Measurements from ENCODE around the gene FOXR1.
A peak's percentile ranks its signal among the peaks of the same experiment; 100 is the strongest.
"Not testable (repeated sequence)": the region's sequence is repeated elsewhere in the genome, so short reads cannot be mapped to it uniquely, and the experiment has no call there.

The FOXR1 gene

GRCh38 chr11:118988280-118988679 is 16.7 kb downstream of the FOXR1 start:
- no peak overlapping the region for H2AFZ ChIP-seq (ENCODE audit: low read depth, low read length)
- H3K27me3 ChIP-seq (ENCODE audit: insufficient read depth, low read length, poor library complexity): no peaks in the 10 kb centered on the region
- no peak overlapping the region for H3K4me2 ChIP-seq (ENCODE audit: insufficient read depth, low read length)
- no peak overlapping the region for H3K27ac ChIP-seq (ENCODE audit: low read length)
- H3K4me1 ChIP-seq (ENCODE audit: insufficient read depth, low read length): no peaks in the 10 kb centered on the region
- no peak for TF ChIP-seq EZH2 (IDR thresholded peaks at IDR 0.05; ENCODE audit: borderline replicate concordance, low read depth, low read length, severe bottlenecking)
- no peak for TF ChIP-seq CTCF (IDR thresholded peaks at IDR 0.05; ENCODE audit: borderline replicate concordance, extremely low read depth, low read length, poor library complexity, severe bottlenecking)
- H3K9ac ChIP-seq (ENCODE audit: low read depth, low read length): no peak overlapping the region
- H3K9me3 ChIP-seq (ENCODE audit: insufficient read depth, low read length, severe bottlenecking): no peaks in the 10 kb centered on the region
- H3K79me2 ChIP-seq (ENCODE audit: insufficient read depth, low read length): no peaks in the 10 kb centered on the region
- no peaks in the 10 kb centered on the region for H3K36me3 ChIP-seq (ENCODE audit: insufficient read depth, low read length)
- H3K4me3 ChIP-seq (ENCODE audit: low read depth in 1 of 2, low read length in 2 of 2): no peak overlapping the region
- ATAC-seq (ENCODE audit: insufficient read depth, low read depth): no peak
- no peaks in the 10 kb centered on the region for H4K20me1 ChIP-seq (ENCODE audit: insufficient read depth, low read length)
- no peak for DNase-seq

GRCh38 chr11:118991486-118992038 is 20.0 kb downstream of the FOXR1 start:
- H3K27me3 ChIP-seq (ENCODE audit: insufficient read depth, low read length, poor library complexity); H3K4me2 ChIP-seq (ENCODE audit: insufficient read depth, low read length); H3K9me3 ChIP-seq (ENCODE audit: insufficient read depth, low read length, severe bottlenecking); DNase-seq; H4K20me1 ChIP-seq (ENCODE audit: insufficient read depth, low read length); H3K9ac ChIP-seq (ENCODE audit: low read depth, low read length); H3K79me2 ChIP-seq (ENCODE audit: insufficient read depth, low read length); H3K27ac ChIP-seq (ENCODE audit: low read length); H2AFZ ChIP-seq (ENCODE audit: low read depth, low read length); H3K36me3 ChIP-seq (ENCODE audit: insufficient read depth, low read length); H3K4me1 ChIP-seq (ENCODE audit: insufficient read depth, low read length); ATAC-seq (ENCODE audit: insufficient read depth, low read depth); H3K4me3 ChIP-seq (ENCODE audit: low read depth in 1 of 2, low read length in 2 of 2): not testable (repeated sequence)

- Histone ChIP-seq H2AFZ (ENCODE audit: low read depth, low read length) (peak overlapping the region; percentile 99), H3K27me3 (ENCODE audit: insufficient read depth, low read length, poor library complexity) (no peaks in the 10 kb centered on the region), H3K9me3 (ENCODE audit: insufficient read depth, low read length, severe bottlenecking) (no peaks in the 10 kb centered on the region), H4K20me1 (ENCODE audit: insufficient read depth, low read length) (no peaks in the 10 kb centered on the region), H3K27ac (ENCODE audit: low read length) (peak overlapping the region; percentile 92), H3K4me2 (ENCODE audit: insufficient read depth, low read length) (peak overlapping the region; percentile 79), H3K4me3 (ENCODE audit: low read depth in 1 of 2, low read length in 2 of 2) (peak overlapping the region; percentile 53 to 86), H3K36me3 (ENCODE audit: insufficient read depth, low read length) (peaks cover 33% of the 10 kb centered on the region), H3K79me2 (ENCODE audit: insufficient read depth, low read length) (peaks cover 52% of the 10 kb centered on the region), H3K4me1 (ENCODE audit: insufficient read depth, low read length) (peaks cover 43% of the 10 kb centered on the region), H3K9ac (ENCODE audit: low read depth, low read length) (peak overlapping the region; percentile 72)
- DNase-seq (peak; percentile 53), ATAC-seq (ENCODE audit: insufficient read depth, low read depth) (peak; percentile 39)
- TF ChIP-seq EZH2 (IDR thresholded peaks at IDR 0.05; ENCODE audit: borderline replicate concordance, low read depth, low read length, severe bottlenecking) (no peak), CTCF (IDR thresholded peaks at IDR 0.05; ENCODE audit: borderline replicate concordance, extremely low read depth, low read length, poor library complexity, severe bottlenecking) (peak; percentile 62)
Observed at GRCh38 chr11:118996926-118997626, 25.5 kb downstream of the FOXR1 start.

- peak within 1 kb of the TSS; percentile 99 for H2AFZ ChIP-seq (ENCODE audit: low read depth, low read length)
- peaks cover 54% of the 10 kb centered on the region for H3K79me2 ChIP-seq (ENCODE audit: insufficient read depth, low read length)
- H3K9me3 ChIP-seq (ENCODE audit: insufficient read depth, low read length, severe bottlenecking): no peaks in the 10 kb centered on the region
- ATAC-seq (ENCODE audit: insufficient read depth, low read depth) (peak; percentile 95), DNase-seq (peak; percentile 96)
- peak within 1 kb of the TSS; percentile 79 for H3K4me2 ChIP-seq (ENCODE audit: insufficient read depth, low read length)
- H3K9ac ChIP-seq (ENCODE audit: low read depth, low read length): peak within 1 kb of the TSS; percentile 72
- TF ChIP-seq EZH2 (IDR thresholded peaks at IDR 0.05; ENCODE audit: borderline replicate concordance, low read depth, low read length, severe bottlenecking) (no peak), CTCF (IDR thresholded peaks at IDR 0.05; ENCODE audit: borderline replicate concordance, extremely low read depth, low read length, poor library complexity, severe bottlenecking) (no peak)
- H3K36me3 ChIP-seq (ENCODE audit: insufficient read depth, low read length): peaks cover 39% of the 10 kb centered on the region
- H3K27ac ChIP-seq (ENCODE audit: low read length): peak within 1 kb of the TSS; percentile 92
- no peaks in the 10 kb centered on the region for H4K20me1 ChIP-seq (ENCODE audit: insufficient read depth, low read length)
- peak within 1 kb of the TSS; percentile 53 to 86 for H3K4me3 ChIP-seq (ENCODE audit: low read depth in 1 of 2, low read length in 2 of 2)
- H3K27me3 ChIP-seq (ENCODE audit: insufficient read depth, low read length, poor library complexity): no peaks in the 10 kb centered on the region
- H3K4me1 ChIP-seq (ENCODE audit: insufficient read depth, low read length): peaks cover 43% of the 10 kb centered on the region
Observed at GRCh38 chr11:118997627-118998387, 26.2 kb downstream of the FOXR1 start, which contains the start of gene CENATAC. Gene CENATAC, plus strand, starts transcription at chr11:118998138. Its CDS starts 60 bp downstream, at chr11:118998198.
